Left kidney (tissue), 2 donors: Measurements from ENCODE around the gene ABCD1. TPM values are rescaled to one million over a fixed set of nuclear protein-coding genes. Genes with fewer than 3 reads are reported as not detected.

Source experiments
- DNase-seq: peaks from one replicate; pipeline ENCODE4 v3.0.0-alpha.2; 2013
- polyA plus RNA-seq: library from polyadenylated mRNA; unstranded; fragments of 120-200 nt; gene quantifications from one replicate; pipeline ENCODE4 v1.2.1, GENCODE V29; 2013; ENCODE audit not compliant: insufficient read length

Gene ABCD1
- polyA plus RNA-seq, 1 donor, result 6.4 TPM

- no peak for DNase-seq
Observed at GRCh38 chrX:153773741-153774575, 49.3 kb downstream of the ABCD1 start.

- DNase-seq, result no peak
Observed at GRCh38 chrX:153774576-153775292, 50.1 kb downstream of the ABCD1 start.

DNA sequence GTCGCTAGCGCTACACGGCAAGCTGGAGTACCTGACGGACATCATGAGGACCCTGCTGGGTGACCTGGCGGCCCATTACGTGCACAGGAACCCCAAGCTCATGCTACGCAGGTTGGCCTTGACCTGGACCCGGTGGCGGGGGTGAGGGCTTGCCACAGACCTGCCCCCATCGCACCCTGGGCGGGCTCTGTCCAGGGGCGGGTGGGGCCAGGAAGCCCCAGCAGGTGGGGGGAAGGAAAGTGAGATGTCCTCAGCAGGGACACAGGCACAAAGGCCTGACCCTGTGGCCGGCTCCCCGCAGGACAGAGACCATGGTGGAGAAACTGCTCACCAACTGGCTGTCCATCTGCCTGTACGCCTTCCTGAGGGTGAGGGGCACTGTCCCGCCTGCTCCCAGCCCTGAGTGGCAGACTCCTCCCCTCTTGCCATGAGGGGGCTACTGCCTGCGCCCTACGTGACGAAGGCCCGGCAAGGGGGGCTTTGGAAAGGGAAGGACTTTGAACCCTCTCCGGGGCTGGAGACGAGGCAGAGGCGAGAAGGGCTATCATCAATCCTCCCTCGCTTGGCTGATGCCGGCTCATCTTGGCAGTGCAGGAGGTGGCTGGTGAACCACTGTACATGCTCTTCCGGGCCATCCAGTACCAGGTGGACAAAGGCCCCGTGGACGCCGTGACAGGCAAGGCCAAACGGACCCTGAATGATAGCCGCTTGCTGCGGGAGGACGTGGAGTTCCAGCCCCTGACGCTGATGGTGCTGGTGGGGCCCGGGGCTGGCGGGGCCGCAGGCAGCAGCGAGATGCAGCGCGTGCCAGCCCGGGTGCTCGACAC, 50.9 kb downstream of the ABCD1 start:
- no peak for DNase-seq

DNA sequence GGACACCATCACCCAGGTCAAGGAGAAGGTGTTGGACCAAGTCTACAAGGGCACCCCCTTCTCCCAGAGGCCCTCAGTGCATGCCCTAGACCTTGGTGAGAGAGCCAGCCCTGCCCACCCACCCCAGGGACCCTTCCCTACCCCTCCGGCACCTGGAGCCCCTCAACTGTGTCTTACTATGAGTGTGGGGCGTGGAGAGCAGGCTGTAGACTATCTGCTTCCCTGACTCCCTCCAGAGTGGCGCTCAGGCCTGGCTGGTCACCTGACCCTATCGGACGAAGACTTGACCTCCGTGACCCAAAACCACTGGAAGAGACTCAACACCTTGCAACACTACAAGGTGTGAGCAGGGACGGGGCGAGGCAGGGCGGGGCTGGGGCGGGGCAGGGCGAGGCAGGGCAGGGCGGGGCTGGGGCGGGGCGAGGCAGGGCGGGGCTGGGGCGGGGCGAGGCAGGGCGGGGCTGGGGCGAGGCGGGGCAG, 51.5 kb downstream of the ABCD1 start:
- no peak for DNase-seq

DNA sequence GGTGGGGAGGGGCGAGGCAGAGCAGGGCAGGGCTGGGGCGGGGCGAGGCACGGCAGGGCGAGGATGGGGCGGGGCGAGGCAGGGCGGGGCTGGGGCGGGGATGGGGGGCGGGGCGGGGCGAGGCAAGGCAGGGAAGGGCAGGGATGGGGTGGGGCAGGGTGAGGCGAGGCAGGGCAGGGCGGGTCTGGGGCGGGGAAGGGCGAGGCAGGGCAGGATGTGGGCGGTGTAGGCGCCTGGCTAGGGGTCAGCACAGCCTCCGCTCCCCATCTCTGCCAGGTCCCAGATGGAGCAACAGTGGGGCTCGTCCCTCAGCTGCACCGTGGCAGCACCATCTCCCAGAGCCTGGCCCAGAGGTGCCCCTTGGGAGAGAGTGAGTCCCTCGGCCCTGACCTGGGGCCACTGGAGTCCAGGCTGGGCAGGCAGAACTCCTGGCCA, 52.0 kb downstream of the ABCD1 start:
- DNase-seq, result no peak

GRCh38 chrX:153777261-153778090, 52.8 kb downstream of the ABCD1 start:
- no peak for DNase-seq

- no peak for DNase-seq
Observed at GRCh38 chrX:153778181-153778580, 53.5 kb downstream of the ABCD1 start.

DNA sequence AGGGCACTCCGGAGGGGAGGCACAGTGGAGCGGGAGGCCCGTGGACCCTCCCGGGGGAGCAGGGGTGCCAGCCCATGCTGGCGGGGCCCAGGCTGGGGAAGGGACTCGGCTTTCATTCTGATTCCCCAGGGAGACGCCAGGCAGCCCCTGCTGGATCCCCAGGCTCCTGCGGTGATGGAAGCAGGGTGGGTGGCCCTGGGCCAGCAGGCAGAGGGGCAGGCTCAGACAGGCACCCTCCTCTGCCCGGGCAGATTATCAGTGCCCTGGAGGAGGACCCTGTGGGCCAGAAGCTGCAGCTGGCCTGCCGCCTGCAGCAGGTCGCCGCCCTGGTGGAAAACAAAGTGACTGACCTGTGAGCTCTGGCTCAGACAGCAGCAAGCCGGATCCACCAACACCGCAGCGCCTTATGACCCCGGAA, 54.0 kb downstream of the ABCD1 start:
- DNase-seq, result no peak

DNA sequence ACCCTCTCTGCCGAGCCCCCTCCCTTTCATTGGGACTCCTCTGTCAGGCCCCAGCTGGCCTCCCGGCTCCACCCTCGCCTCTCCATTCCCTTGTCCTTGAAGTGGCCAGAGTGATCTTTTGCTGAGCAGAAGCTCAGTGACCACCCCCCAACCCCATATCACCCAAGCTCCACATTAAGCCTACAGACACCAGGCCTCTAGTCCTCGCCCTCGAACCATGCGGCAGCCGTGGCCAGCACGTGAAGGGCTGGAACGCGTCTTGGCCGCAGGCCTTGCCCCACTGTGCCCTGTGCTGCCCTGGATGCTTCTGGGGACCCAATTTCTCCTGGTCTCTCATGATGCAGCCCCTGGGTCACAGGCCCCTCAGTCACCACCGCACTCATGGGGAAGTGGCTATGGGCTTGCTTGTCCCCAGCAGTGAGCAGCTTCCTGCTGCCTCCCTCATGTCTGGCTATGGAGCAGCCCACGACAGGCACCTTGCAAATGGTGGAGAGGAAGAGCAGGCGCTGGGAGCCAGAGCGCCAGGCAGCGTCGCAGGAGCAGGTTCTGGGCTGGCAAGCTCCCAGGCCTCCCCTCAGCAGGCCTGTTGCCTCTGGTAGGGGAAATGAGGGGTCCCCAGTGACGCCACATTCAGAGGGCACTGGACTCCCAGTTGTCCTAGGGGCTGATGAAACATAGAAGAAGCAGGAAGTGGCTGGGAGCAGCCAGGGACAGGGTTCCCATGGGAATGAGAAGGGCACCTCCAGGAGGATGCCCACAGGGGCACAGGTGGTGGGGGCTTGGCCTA, 55.4 kb downstream of the ABCD1 start:
- DNase-seq, result no peak

GRCh38 chrX:153780678-153781427, 56.2 kb downstream of the ABCD1 start, which contains the start of gene SRPK3:
Gene SRPK3, plus strand, starts transcription at chrX:153781041. Its CDS starts 46 bp downstream, at chrX:153781087.
- peak; percentile 34 for DNase-seq

DNA sequence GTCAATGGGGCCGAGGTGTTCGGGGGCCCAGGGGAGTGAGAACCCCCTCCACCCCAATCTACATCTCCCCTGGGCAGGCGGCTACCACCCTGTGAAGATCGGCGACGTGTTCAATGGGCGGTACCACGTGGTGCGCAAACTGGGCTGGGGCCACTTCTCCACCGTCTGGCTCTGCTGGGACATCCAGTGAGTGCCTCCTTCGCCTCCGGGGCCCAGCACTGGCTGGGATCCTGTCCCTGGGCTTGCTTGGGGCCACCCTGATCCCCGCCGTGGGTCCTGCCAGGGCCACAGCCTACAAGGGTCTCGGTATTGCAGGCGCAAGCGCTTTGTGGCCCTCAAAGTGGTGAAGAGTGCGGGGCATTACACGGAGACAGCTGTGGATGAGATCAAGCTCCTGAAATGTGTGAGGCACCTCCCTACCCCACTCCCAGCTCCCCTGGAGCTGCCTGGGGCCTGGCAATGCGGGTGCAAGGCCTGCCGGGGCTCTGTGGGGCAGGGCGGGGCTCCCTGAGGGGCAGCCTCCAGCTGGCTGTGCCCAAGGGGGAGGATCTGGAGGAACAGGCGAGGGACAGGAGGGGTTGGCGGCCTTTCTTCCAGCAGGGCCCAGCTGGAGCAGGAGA, 56.9 kb downstream of the ABCD1 start:
- no peak for DNase-seq

DNA sequence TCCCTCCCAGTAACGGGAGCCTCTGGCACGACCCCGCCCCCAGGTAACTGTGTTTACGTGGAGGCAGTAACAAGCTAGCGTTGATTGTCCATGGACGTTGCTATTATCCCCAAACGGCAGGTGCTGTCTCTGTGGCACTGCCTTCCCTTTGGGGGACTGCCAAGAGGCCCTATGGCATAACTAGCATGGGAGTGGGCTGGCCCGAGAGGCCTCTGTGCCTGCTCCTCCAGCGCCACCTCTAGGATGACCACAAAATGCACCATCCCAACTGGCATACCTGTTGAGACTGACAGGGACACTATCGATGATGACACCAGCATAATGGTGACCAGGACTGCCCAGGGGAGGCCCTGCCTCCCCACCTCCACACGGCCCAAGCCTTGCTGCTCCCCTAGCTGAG, 57.7 kb downstream of the ABCD1 start:
- DNase-seq, result no peak

DNA sequence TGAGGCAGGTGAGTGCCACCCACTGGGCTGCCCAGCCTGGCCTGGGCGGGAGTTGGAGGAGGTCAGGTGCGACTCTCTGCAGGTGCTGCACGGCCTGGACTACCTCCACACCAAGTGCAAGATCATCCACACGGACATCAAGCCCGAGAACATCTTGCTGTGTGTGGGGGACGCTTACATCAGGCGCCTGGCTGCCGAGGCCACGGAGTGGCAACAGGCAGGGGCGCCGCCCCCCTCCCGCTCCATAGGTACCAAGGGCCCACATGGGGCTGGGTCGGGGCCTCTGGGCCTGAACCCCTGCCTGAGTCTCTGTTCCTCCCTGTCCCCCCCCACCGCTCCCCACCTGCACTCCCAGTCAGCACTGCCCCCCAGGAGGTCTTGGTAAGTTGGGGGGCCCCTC, 58.2 kb downstream of the ABCD1 start:
- DNase-seq, result no peak

- no peak for DNase-seq
Observed at GRCh38 chrX:153783378-153784013, 58.8 kb downstream of the ABCD1 start.

GRCh38 chrX:153784325-153784967, 59.8 kb downstream of the ABCD1 start:
- DNase-seq, result no peak

DNA sequence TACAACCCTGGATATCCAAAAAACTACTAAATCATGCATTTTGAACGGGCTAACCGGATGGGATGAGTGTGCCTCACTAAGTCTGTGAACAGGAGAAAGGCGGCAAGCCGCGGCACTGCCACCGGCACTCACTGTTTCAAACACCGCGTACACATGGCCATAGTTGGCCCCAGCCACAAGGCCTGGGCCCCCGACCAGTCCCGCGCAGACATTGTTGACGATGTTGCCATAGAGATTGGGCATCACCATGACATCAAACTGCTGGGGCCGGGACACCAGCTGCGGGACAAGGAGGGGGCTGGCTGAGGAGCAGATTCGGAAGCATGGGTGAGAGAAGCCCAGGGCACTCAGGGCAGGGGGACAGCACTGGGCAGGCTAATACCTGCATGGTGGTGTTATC, 62.0 kb downstream of the ABCD1 start:
- DNase-seq, result no peak

DNA sequence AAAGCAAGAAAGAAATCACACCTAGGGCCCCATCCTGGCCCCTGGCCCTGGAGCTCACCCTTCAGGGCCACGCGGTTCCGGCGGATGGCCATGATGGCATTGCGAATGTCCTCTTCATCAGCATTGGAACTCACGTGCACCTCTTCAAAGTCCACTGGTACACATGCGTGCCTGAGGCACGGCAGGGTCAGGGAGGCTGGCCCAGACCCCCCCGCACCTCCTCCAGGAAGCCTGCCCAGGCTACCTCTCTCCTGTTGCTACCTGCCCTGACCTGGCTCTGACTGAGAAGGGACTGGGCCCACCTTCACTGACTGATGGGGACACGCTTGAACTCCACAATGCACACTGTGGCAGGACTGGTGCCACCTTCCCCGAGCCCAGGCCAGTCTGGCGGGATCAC, 65.0 kb downstream of the ABCD1 start:
- DNase-seq, result no peak
